A172 (cell line): Measurements from ENCODE around the gene HDAC10. TPM values are rescaled to one million over a fixed set of nuclear protein-coding genes. Genes with fewer than 3 reads are reported as not detected.

Source experiments
- DNase-seq: peaks from one replicate; pipeline ENCODE4 v3.0.0-alpha.2; 2015; ENCODE audit warnings: low spot score
- total RNA-seq: library from RNA; depleted of rRNA; stranded (reverse); fragments of >200 nt; shearing (Covaris generic); gene quantifications from 2 replicates; pipeline ENCODE4 v1.2.3, GENCODE V29; 2014

Gene HDAC10
- total RNA-seq, 1 experiment from 2014 or later, result 11.4 TPM

GRCh38 chr22:50242406-50242949 lies 8.6 kb downstream of the HDAC10 start:
- no peak for DNase-seq

GRCh38 chr22:50238755-50239154 lies 12.3 kb downstream of the HDAC10 start:
- no peak for DNase-seq

GRCh38 chr22:50236731-50237409 lies 14.2 kb downstream of the HDAC10 start:
- no peak for DNase-seq

- no peak for DNase-seq
These were observed 17.8 kb downstream of the HDAC10 start for GRCh38 chr22:50233223-50233622.

- no peak for DNase-seq
These were observed 18.4 kb downstream of the HDAC10 start for GRCh38 chr22:50232481-50233151.

- no peak for DNase-seq
These were observed 21.7 kb downstream of the HDAC10 start for GRCh38 chr22:50229370-50229769.

GRCh38 chr22:50228366-50228765 lies 22.7 kb downstream of the HDAC10 start:
- no peak for DNase-seq

- no peak for DNase-seq
These were observed 23.4 kb downstream of the HDAC10 start for GRCh38 chr22:50227579-50228215.

GRCh38 chr22:50226875-50227165 lies 24.2 kb downstream of the HDAC10 start:
- DNase-seq, result no peak

GRCh38 chr22:50226063-50226874 lies 24.8 kb downstream of the HDAC10 start:
- no peak for DNase-seq

- DNase-seq, result no peak
These were observed 25.7 kb downstream of the HDAC10 start for GRCh38 chr22:50225200-50225969.

- DNase-seq, result no peak
These were observed 27.0 kb downstream of the HDAC10 start for GRCh38 chr22:50224071-50224470.

GRCh38 chr22:50222508-50222907 lies 28.6 kb downstream of the HDAC10 start:
- DNase-seq, result no peak

- DNase-seq, result no peak
These were observed 29.4 kb downstream of the HDAC10 start for GRCh38 chr22:50221410-50222300.

- no peak for DNase-seq
These were observed 30.3 kb downstream of the HDAC10 start for GRCh38 chr22:50220603-50221409.

GRCh38 chr22:50219800-50220602 lies 31.1 kb downstream of the HDAC10 start:
- no peak for DNase-seq

- DNase-seq, result peak; percentile 57
These were observed 31.9 kb downstream of the HDAC10 start for GRCh38 chr22:50218996-50219727.
